ENCODE results near the gene NTM.

DNA sequence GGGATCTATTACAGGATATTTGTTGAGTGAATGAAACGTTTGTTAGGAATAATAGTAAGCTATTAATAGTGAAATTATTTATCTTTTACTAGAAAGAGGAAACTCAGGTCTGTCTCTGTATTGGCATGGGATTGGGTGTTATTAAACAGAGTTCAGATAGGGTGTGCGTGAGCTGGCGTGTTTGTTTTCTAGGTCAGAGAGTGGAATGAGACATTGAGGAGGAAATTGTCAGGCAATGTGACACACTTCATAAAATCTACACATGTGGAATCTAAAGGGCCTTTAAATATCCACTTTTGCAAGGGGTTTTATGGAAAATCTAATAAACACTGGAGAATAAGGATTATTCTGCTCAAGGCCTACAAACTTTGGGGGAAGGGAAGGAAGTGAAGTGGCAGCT lies 552.9 kb downstream of the NTM start:
- TF ChIP-seq CTCF (IDR thresholded peaks at IDR 0.05) (no peak), POLR2A (IDR thresholded peaks at IDR 0.05) (no peak)

Measured in adrenal gland (tissue), 5 donors.